SK-N-SH (cell line): Measurements from ENCODE around the gene GRIA1. TPM values are rescaled to one million over a fixed set of nuclear protein-coding genes. Genes with fewer than 3 reads are reported as not detected.

Source experiments
- CTCF ChIA-PET: fragments of 300-600, 350-600 bp; formaldehyde crosslinking; extraction: SDS; loops from one replicate; lab custom pipeline; 2021; lab: Yijun Ruan, JAX
- POLR2A ChIA-PET: fragments of 350-600 bp; sonication (Branson Sonifier 250); formaldehyde crosslinking; extraction: SDS; loops from one replicate; lab custom pipeline; 2020; ENCODE audit warnings: antibody characterized with exemption, inconsistent platforms; lab: Yijun Ruan, JAX
- DNase-seq: peaks from one replicate; pipeline ENCODE4 v3.0.0; 2012
- H2AFZ ChIP-seq: fragments of 200-600 bp; sonication (generic); 2 replicates; pipeline ENCODE4 v1.8.1; 2016; ENCODE audit warnings: antibody characterized with exemption, mild to moderate bottlenecking, low read depth
- H3F3A ChIP-seq: fragments of 200-600 bp; sonication (generic); replicated peaks from 2 replicates; pipeline ENCODE3; 2016; ENCODE audit warnings: antibody characterized with exemption, mild to moderate bottlenecking; ENCODE audit not compliant: insufficient read depth
- H3K27ac ChIP-seq, 2 experiments: fragments of 200-500 bp in 1 of 2; fragments of 200-600 bp in 1 of 2; sonication (Bioruptor generic) in 1 of 2; sonication (generic), shearing (Covaris generic) in 1 of 2; 2 replicates each; pipeline versions ENCODE4 v1.5.1 to v1.6.1; 2014 to 2016; ENCODE audit warnings: low read depth in 2 of 2, inconsistent platforms in 1 of 2, low read length in 1 of 2, mild to moderate bottlenecking in 1 of 2, mixed read lengths in 1 of 2
- H3K27me3 ChIP-seq: fragments of 200-600 bp; sonication (generic), shearing (Covaris generic); 2 replicates; pipeline ENCODE4 v1.6.1; 2016; ENCODE audit warnings: mixed run types; ENCODE audit not compliant: insufficient read depth
- H3K36me3 ChIP-seq, 2 experiments: fragments of 200-500 bp in 1 of 2; fragments of 200-600 bp in 1 of 2; sonication (Bioruptor generic) in 1 of 2; sonication (generic) in 1 of 2; replicated peaks in 1 of 2; 2 replicates each; pipeline versions ENCODE3 to v1.5.1; 2014 to 2016; ENCODE audit warnings: low read length in 1 of 2, mild to moderate bottlenecking in 1 of 2; ENCODE audit not compliant: insufficient read depth in 2 of 2, control insufficient read depth in 1 of 2
- H3K4me1 ChIP-seq, 2 experiments: fragments of 200-500 bp in 1 of 2; fragments of 200-600 bp in 1 of 2; sonication (Bioruptor generic) in 1 of 2; sonication (generic), shearing (Covaris generic) in 1 of 2; 2 replicates each; pipeline versions ENCODE4 v1.5.1 to v1.6.1; 2014 to 2016; ENCODE audit warnings: low read depth in 1 of 2, low read length in 1 of 2, mixed run types in 1 of 2; ENCODE audit not compliant: insufficient read depth in 2 of 2, control insufficient read depth in 1 of 2
- H3K4me2 ChIP-seq: fragments of 200-600 bp; sonication (generic), shearing (Covaris generic); 2 replicates; pipeline ENCODE4 v1.6.1; 2017; ENCODE audit warnings: mixed run types
- H3K4me3 ChIP-seq, 2 experiments: fragments of 200-500 bp in 1 of 2; fragments of 200-600 bp in 1 of 2; sonication (Bioruptor generic) in 1 of 2; sonication (generic), shearing (Covaris generic) in 1 of 2; 2 replicates each; pipeline versions ENCODE4 v1.5.1 to v1.8.1; 2014 to 2016; ENCODE audit warnings: low read depth in 2 of 2, inconsistent platforms in 1 of 2, low read length in 1 of 2, mild to moderate bottlenecking in 1 of 2, mixed read lengths in 1 of 2, moderate library complexity in 1 of 2
- H3K79me2 ChIP-seq: fragments of 200-600 bp; sonication (generic); 2 replicates; pipeline ENCODE4 v1.8.1; 2017; ENCODE audit warnings: mild to moderate bottlenecking; ENCODE audit not compliant: insufficient read depth
- H3K9ac ChIP-seq: fragments of 200-600 bp; sonication (generic); 2 replicates; pipeline ENCODE4 v1.6.1; 2017; ENCODE audit warnings: mixed run types
- H3K9me2 ChIP-seq: fragments of 200-600 bp; sonication (generic); 2 replicates; pipeline ENCODE4 v1.6.1; 2017; ENCODE audit warnings: mixed run types
- H3K9me3 ChIP-seq: fragments of 200-600 bp; sonication (generic); 2 replicates; pipeline ENCODE4 v1.6.1; 2017; ENCODE audit warnings: mixed run types, mild to moderate bottlenecking, moderate library complexity
- H4K20me1 ChIP-seq: fragments of 200-600 bp; sonication (generic); 2 replicates; pipeline ENCODE4 v1.6.1; 2017; ENCODE audit warnings: mild to moderate bottlenecking, mixed run types; ENCODE audit not compliant: insufficient read depth
- CHD2 ChIP-seq: fragments of 150-350 bp; IDR thresholded peaks from 2 replicates; pipeline ENCODE4 v1.6.1; 2018; ENCODE audit warnings: low read length; ENCODE audit not compliant: partially characterized antibody
- EP300 ChIP-seq, 2 experiments: IDR thresholded peaks; 2 replicates each; pipeline versions ENCODE4 v1.4.0 to v1.6.1; 2012; ENCODE audit warnings: borderline replicate concordance in 1 of 2, low read depth in 1 of 2, low read length in 1 of 2
- EZH2phosphoT487 ChIP-seq: fragments of 200-600 bp; sonication (generic); IDR thresholded peaks from 2 replicates; pipeline ENCODE4 v1.6.1; 2017; ENCODE audit warnings: low read depth, mixed run types, mild to moderate bottlenecking, antibody characterized with exemption, moderate library complexity, borderline replicate concordance
- FOSL2 ChIP-seq: IDR thresholded peaks from 2 replicates; pipeline ENCODE4 v1.4.0; 2012; ENCODE audit warnings: low read depth, mild to moderate bottlenecking, moderate library complexity, borderline replicate concordance
- GATA2 ChIP-seq: sonication (generic); formaldehyde crosslinking; IDR thresholded peaks from 2 replicates; pipeline ENCODE4 v1.5.0; 2020; ENCODE audit warnings: mild to moderate bottlenecking, missing genetic modification reagents
- IRF3 ChIP-seq: fragments of 150-350 bp; IDR thresholded peaks from 2 replicates; pipeline ENCODE4 v1.6.1; 2016; ENCODE audit warnings: mild to moderate bottlenecking, low read depth, low read length
- JUND ChIP-seq: IDR thresholded peaks from 2 replicates; pipeline ENCODE4 v1.4.0; 2012
- MEF2A ChIP-seq: IDR thresholded peaks from 2 replicates; pipeline ENCODE4 v1.4.0; 2012; ENCODE audit warnings: low read depth, borderline replicate concordance
- MXI1 ChIP-seq: IDR thresholded peaks from 2 replicates; pipeline ENCODE4 v1.6.1; 2012; ENCODE audit warnings: mild to moderate bottlenecking, low read depth, low read length, improper control_type of control experiment
- POLR2AphosphoS5 ChIP-seq: IDR thresholded peaks from 2 replicates; pipeline ENCODE4 v1.6.1; 2012; ENCODE audit warnings: low read depth, low read length
- RAD21 ChIP-seq: IDR thresholded peaks from 2 replicates; pipeline ENCODE4 v1.6.1; 2012; ENCODE audit warnings: mild to moderate bottlenecking, low read length
- RCOR1 ChIP-seq: fragments of 150-350 bp; IDR thresholded peaks from 2 replicates; pipeline ENCODE4 v1.6.1; 2017; ENCODE audit warnings: antibody characterized with exemption, low read length
- REST ChIP-seq: IDR thresholded peaks from 2 replicates; pipeline ENCODE4 v1.6.1; 2012; ENCODE audit warnings: mild to moderate bottlenecking, low read depth, low read length, moderate library complexity
- SIN3A ChIP-seq: IDR thresholded peaks from 2 replicates; pipeline ENCODE4 v1.6.1; 2012; ENCODE audit warnings: low read depth, mild to moderate bottlenecking, low read length, moderate library complexity, borderline replicate concordance
- TAF1 ChIP-seq: IDR thresholded peaks from 2 replicates; pipeline ENCODE4 v1.6.1; 2012; ENCODE audit warnings: low read depth, mild to moderate bottlenecking, low read length, moderate library complexity, borderline replicate concordance
- TCF12 ChIP-seq: IDR thresholded peaks from 2 replicates; pipeline ENCODE4 v1.4.0; 2012
- TEAD4 ChIP-seq: IDR thresholded peaks from 2 replicates; pipeline ENCODE4 v1.4.0; 2012; ENCODE audit warnings: mild to moderate bottlenecking, borderline replicate concordance; ENCODE audit not compliant: insufficient read depth
- ZBTB33 ChIP-seq: IDR thresholded peaks from 2 replicates; pipeline ENCODE4 v1.4.0; 2012; ENCODE audit warnings: low read depth, borderline replicate concordance
- WGBS: methylation state at CpG from one replicate; pipeline ENCODE4 v1.1.6; 2017; ENCODE audit warnings: low lambda C conversion rate; 5-methylcytosine and 5-hydroxymethylcytosine counted together
- polyA plus RNA-seq, 3 experiments: library from polyadenylated mRNA; depleted of rRNA; stranded (reverse); fragments of >200 nt; gene quantifications; 2 replicates each; pipeline ENCODE4 v1.2.3, GENCODE V29; 2012
- TF ChIP-seq, protein P1 (sequence below): fragments of 150-350 bp; IDR thresholded peaks from 2 replicates; pipeline ENCODE4 v1.6.1; 2017; ENCODE audit warnings: antibody characterized with exemption, low read length, low read depth, borderline replicate concordance

Gene GRIA1
- polyA plus RNA-seq, 1 of the 3 experiments (the other 2 are of a cell fraction) = 0.35 TPM

GRCh38 chr5:153699035-153699434 is 208.6 kb downstream of the GRIA1 start:
- Histone ChIP-seq H3K9me2 (no peaks in the 10 kb centered on the region), H3K9me3 (no peaks in the 10 kb centered on the region), H2AFZ (no peak overlapping the region), H3F3A (no peaks in the 10 kb centered on the region), H3K4me1 (no peaks in the 10 kb centered on the region; a peak in 1 of 4 replicates), H3K4me2 (no peak overlapping the region), H3K27me3 (no peaks in the 10 kb centered on the region), H3K9ac (no peak overlapping the region), H3K36me3 (no peaks in the 10 kb centered on the region), H3K79me2 (no peaks in the 10 kb centered on the region), H3K27ac (no peak overlapping the region), H4K20me1 (no peaks in the 10 kb centered on the region), H3K4me3 (no peak overlapping the region)
- no peak for DNase-seq
- CTCF ChIA-PET = no interaction called here
- 65% methylated on average over 3 of the region's 3 CpGs for WGBS
- POLR2A ChIA-PET = interaction anchor here (0.9 kb wide), 1 partner anchor 257 kb away, joined by 4 read pairs; no protein-coding TSS in a partner anchor
- TF ChIP-seq IRF3 (no peak), ZBTB33 (no peak), JUND (no peak), RAD21 (no peak), EZH2phosphoT487 (no peak)
- TF ChIP-seq, protein P1, sequence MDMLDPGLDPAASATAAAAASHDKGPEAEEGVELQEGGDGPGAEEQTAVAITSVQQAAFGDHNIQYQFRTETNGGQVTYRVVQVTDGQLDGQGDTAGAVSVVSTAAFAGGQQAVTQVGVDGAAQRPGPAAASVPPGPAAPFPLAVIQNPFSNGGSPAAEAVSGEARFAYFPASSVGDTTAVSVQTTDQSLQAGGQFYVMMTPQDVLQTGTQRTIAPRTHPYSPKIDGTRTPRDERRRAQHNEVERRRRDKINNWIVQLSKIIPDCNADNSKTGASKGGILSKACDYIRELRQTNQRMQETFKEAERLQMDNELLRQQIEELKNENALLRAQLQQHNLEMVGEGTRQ = no peak

GRCh38 chr5:153700940-153701339 is 210.5 kb downstream of the GRIA1 start:
- no peak overlapping the region for H3K4me3 ChIP-seq
- no peaks in the 10 kb centered on the region for H3K36me3 ChIP-seq
- no peak for DNase-seq
- no peaks in the 10 kb centered on the region for H3F3A ChIP-seq
- CTCF ChIA-PET = interaction anchor here (1.1 kb wide), 2 partner anchors 8 to 264 kb away, joined by 3 read pairs; no protein-coding TSS in a partner anchor
- no peaks in the 10 kb centered on the region for H4K20me1 ChIP-seq
- H3K9me3 ChIP-seq = no peaks in the 10 kb centered on the region
- no peak overlapping the region for H2AFZ ChIP-seq
- H3K4me1 ChIP-seq = no peaks in the 10 kb centered on the region; a peak in 1 of 4 replicates
- H3K27me3 ChIP-seq = no peaks in the 10 kb centered on the region
- H3K79me2 ChIP-seq = no peaks in the 10 kb centered on the region
- no peak overlapping the region for H3K9ac ChIP-seq
- H3K9me2 ChIP-seq = no peaks in the 10 kb centered on the region
- POLR2A ChIA-PET = no interaction called here
- H3K27ac ChIP-seq = no peak overlapping the region
- H3K4me2 ChIP-seq = no peak overlapping the region
- TF ChIP-seq SIN3A (no peak), EP300 (IDR thresholded peaks at IDR 0.05; ENCODE audit: borderline replicate concordance in 1 of 2, low read depth in 1 of 2, low read length in 1 of 2) (no peak), RCOR1 (no peak), FOSL2 (no peak), GATA2 (no peak), TEAD4 (no peak), REST (no peak), MEF2A (no peak), JUND (no peak), TCF12 (no peak), MXI1 (no peak), CHD2 (no peak), POLR2AphosphoS5 (no peak), TAF1 (no peak)
- TF ChIP-seq, protein P1 = no peak
